Loucy (cell line): ENCODE results near the gene FBXW8.

Experiments used
- CTCF ChIP-seq: fragments of 200-600 bp; sonication (generic); conservative IDR thresholded peaks from 2 replicates; pipeline ENCODE4 v1.5.1; 2014; ENCODE audit warnings: mild to moderate bottlenecking, antibody characterized with exemption, low read length
- EZH2phosphoT487 ChIP-seq: fragments of 200-600 bp; IDR thresholded peaks from 2 replicates; pipeline ENCODE4 v1.6.1; 2018; ENCODE audit warnings: antibody characterized with exemption, mild to moderate bottlenecking, moderate library complexity, borderline replicate concordance

GRCh38 chr12:116864371-116865160, 46.2 kb upstream of the FBXW8 start:
- TF ChIP-seq CTCF (no peak), EZH2phosphoT487 (no peak)
